ENCODE measurements around the gene FEN1.

The FEN1 gene

GRCh38 chr11:61757213-61757862 is 35.4 kb upstream of the FEN1 start:
- no peak for DNase-seq

GRCh38 chr11:61760946-61761345 is 31.8 kb upstream of the FEN1 start:
- DNase-seq = no peak

- DNase-seq = no peak
These were observed 31.1 kb upstream of the FEN1 start for GRCh38 chr11:61761440-61762222.

- peak; percentile 37 for DNase-seq
These were observed 30.5 kb upstream of the FEN1 start for GRCh38 chr11:61762223-61762615.

- DNase-seq = peak; percentile 74
These were observed 29.9 kb upstream of the FEN1 start for GRCh38 chr11:61762798-61763197.

- DNase-seq = peak; percentile 25
These were observed 28.6 kb upstream of the FEN1 start for GRCh38 chr11:61763930-61764605.

GRCh38 chr11:61764606-61765260 is 28.0 kb upstream of the FEN1 start:
- no peak for DNase-seq

GRCh38 chr11:61765550-61766253 is 27.0 kb upstream of the FEN1 start:
- DNase-seq = no peak

- no peak for DNase-seq
These were observed 26.3 kb upstream of the FEN1 start for GRCh38 chr11:61766353-61766841.

- no peak for DNase-seq
These were observed 24.2 kb upstream of the FEN1 start for GRCh38 chr11:61768376-61769076.

- DNase-seq = no peak
These were observed 23.4 kb upstream of the FEN1 start for GRCh38 chr11:61769169-61769920.

GRCh38 chr11:61769946-61770683 is 22.6 kb upstream of the FEN1 start:
- no peak for DNase-seq

- DNase-seq = no peak
These were observed 21.4 kb upstream of the FEN1 start for GRCh38 chr11:61771195-61771894.

- DNase-seq = peak; percentile 29
These were observed 20.7 kb upstream of the FEN1 start for GRCh38 chr11:61771985-61772455.

- no peak for DNase-seq
These were observed 19.4 kb upstream of the FEN1 start for GRCh38 chr11:61773356-61773755.

- no peak for DNase-seq
These were observed 18.9 kb upstream of the FEN1 start for GRCh38 chr11:61773809-61774208.

GRCh38 chr11:61774411-61774810 is 18.3 kb upstream of the FEN1 start:
- DNase-seq = no peak

GRCh38 chr11:61775106-61775505 is 17.6 kb upstream of the FEN1 start:
- DNase-seq = no peak

All from NCI-H82 (cell line).